Kidney (tissue), 14 donors: ENCODE measurements around the gene PARK7. TPM values are rescaled to one million over a fixed set of nuclear protein-coding genes. Genes with fewer than 3 reads are reported as not detected.

Source experiments
- DNase-seq, 5 donors: peaks; one replicate each; pipeline ENCODE4 v3.0.0-alpha.2; 2013 to 2020
- FAIRE-seq: peaks from 2 replicates; lab custom pipeline; 2012; peaks lifted over from hg19 to GRCh38; lab: Jason Lieb, UNC
- H3K27ac ChIP-seq, 2 donors: one replicate each; pipeline ENCODE4 v1.7.0; 2013; ENCODE audit warnings: low read depth in 2 of 2, low read length in 2 of 2, inconsistent platforms in 1 of 2
- H3K27me3 ChIP-seq: one replicate; pipeline ENCODE4 v1.7.1; 2013; ENCODE audit warnings: low read length, inconsistent platforms; ENCODE audit not compliant: control insufficient read depth, insufficient read depth
- H3K36me3 ChIP-seq, 3 donors: one replicate each; pipeline versions ENCODE4 v1.7.0 to v1.7.1; 2013; ENCODE audit warnings: low read length in 3 of 3, control low read depth in 1 of 3, inconsistent platforms in 1 of 3; ENCODE audit not compliant: insufficient read depth in 3 of 3, control insufficient read depth in 2 of 3
- H3K4me1 ChIP-seq, 3 donors: one replicate each; pipeline versions ENCODE4 v1.7.0 to v1.7.1; 2013; ENCODE audit warnings: low read length in 3 of 3, inconsistent platforms in 1 of 3, low read depth in 1 of 3; ENCODE audit not compliant: control insufficient read depth in 2 of 3, insufficient read depth in 2 of 3
- H3K4me3 ChIP-seq, 3 donors: one replicate each; pipeline versions ENCODE4 v1.7.0 to v1.8.1; 2013; ENCODE audit warnings: low read length in 3 of 3, control low read depth in 1 of 3, inconsistent platforms in 1 of 3
- H3K9ac ChIP-seq, 3 donors: one replicate each; pipeline versions ENCODE4 v1.7.0 to v1.7.1; 2013; ENCODE audit warnings: low read length in 3 of 3, control low read depth in 1 of 3, inconsistent platforms in 1 of 3
- H3K9me3 ChIP-seq, 3 donors: one replicate each; pipeline versions ENCODE4 v1.7.0 to v1.7.1; 2013; ENCODE audit warnings: low read length in 3 of 3, control low read depth in 1 of 3, inconsistent platforms in 1 of 3; ENCODE audit not compliant: control insufficient read depth in 2 of 3, insufficient read depth in 1 of 3
- intact Hi-C: fragments of 100-400 bp; cut with DNase I; formaldehyde crosslinking; loops from one replicate; pipeline ENCODE4 v1.11.1; 2022
- polyA plus RNA-seq: library from polyadenylated mRNA; stranded (reverse); fragments of 350-450 nt; fragmentation: Illumina TruSeq; extraction: RNeasy Lipid Tissue Mini Kit (QIAGEN cat#74804); gene quantifications from one replicate; pipeline ENCODE4 v1.2.3, GENCODE V29; 2014; ENCODE audit warnings: low read depth, low replicate concordance; ENCODE audit not compliant: insufficient read depth
- total RNA-seq: library from RNA; stranded (reverse); fragmentation: NEBNext Ultra II Directional; extraction: Animal tissue kit (Norgen Biotek cat#: 25700); gene quantifications from one replicate; pipeline ENCODE4 v1.2.1, GENCODE V29; 2021
- TF ChIP-seq, protein P1 (sequence below): IDR thresholded peaks from 3 replicates; pipeline ENCODE4 v1.5.1; 2012; ENCODE audit warnings: mild to moderate bottlenecking, moderate library complexity, borderline replicate concordance; ENCODE audit not compliant: insufficient read depth; ENCODE audit errors: extremely low read depth
- donor health status: control.
- donor health status: control.
- donor health status: control.
- donor health status: control.
- donor health status: control.
- donor health status: DM: yes; HTN: yes; CAD: no.
- donor health status: Normal renal cell carcinoma (clear cell type).

PARK7 gene
- total and polyA plus RNA-seq, 2 donors from 2014 or later = 239 to 481 TPM

DNA sequence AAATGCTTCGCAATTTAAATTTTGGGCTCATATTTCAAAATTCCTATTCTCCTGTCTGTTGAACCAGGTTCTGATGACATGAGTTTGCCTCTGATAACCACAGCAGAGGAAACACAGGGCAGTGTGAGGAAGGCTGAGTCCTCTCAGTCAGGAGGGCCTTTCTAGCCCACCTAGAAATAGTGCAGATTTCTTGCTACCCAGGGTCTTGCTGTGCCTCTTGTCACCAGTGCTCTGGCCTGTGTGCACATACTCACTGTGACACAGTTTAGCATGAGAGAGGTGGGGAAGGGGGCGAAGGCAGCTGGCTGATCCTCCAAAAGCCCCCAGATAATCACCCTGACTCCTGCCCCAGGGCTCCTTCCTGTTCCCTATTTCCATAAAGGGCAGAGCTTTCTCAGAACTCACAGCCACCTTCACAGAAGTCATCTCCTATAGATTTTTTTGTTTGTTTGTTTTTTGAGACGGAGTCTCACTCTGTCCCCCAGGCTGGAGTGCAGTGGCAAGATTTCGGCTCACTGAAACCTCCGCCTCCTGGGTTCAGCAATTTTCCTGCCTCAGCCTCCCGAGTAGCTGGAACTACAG, 40.9 kb downstream of the PARK7 start:
- Histone ChIP-seq H3K27ac (no peak overlapping the region), H3K36me3 (no peaks in the 10 kb centered on the region), H3K4me3 (no peak overlapping the region), H3K9ac (no peak overlapping the region), H3K9me3 (no peaks in the 10 kb centered on the region), H3K27me3 (no peaks in the 10 kb centered on the region), H3K4me1 (peaks cover 0 to 12% (median 4%) of the 10 kb centered on the region in 3 donors)
- no peak for FAIRE-seq
- intact Hi-C loops = no loop called here
- TF ChIP-seq, protein P1, sequence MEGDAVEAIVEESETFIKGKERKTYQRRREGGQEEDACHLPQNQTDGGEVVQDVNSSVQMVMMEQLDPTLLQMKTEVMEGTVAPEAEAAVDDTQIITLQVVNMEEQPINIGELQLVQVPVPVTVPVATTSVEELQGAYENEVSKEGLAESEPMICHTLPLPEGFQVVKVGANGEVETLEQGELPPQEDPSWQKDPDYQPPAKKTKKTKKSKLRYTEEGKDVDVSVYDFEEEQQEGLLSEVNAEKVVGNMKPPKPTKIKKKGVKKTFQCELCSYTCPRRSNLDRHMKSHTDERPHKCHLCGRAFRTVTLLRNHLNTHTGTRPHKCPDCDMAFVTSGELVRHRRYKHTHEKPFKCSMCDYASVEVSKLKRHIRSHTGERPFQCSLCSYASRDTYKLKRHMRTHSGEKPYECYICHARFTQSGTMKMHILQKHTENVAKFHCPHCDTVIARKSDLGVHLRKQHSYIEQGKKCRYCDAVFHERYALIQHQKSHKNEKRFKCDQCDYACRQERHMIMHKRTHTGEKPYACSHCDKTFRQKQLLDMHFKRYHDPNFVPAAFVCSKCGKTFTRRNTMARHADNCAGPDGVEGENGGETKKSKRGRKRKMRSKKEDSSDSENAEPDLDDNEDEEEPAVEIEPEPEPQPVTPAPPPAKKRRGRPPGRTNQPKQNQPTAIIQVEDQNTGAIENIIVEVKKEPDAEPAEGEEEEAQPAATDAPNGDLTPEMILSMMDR = no peak
- DNase-seq = no peak

DNA sequence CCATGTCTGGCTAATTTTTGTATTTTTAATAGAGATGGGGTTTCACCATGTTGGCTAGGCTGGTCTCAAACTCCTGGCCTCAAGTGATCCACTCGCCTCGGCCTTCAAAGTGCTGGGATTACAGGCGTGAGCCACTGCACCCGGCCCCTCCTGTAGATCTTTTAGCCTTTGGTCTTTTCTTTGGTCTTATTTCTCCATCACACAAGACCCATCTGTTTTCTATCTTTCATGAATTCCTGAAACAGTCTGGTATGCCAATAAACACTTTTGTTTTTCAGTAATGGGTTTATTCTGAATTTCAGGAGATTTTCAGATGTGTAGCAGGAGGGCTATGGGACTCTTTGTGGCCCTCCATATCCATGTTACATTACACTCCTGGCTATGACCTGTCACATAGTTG, 41.4 kb downstream of the PARK7 start:
- H3K27me3 ChIP-seq = no peaks in the 10 kb centered on the region
- no peak overlapping the region for H3K4me3 ChIP-seq
- intact Hi-C loops = no loop called here
- FAIRE-seq = no peak
- no peaks in the 10 kb centered on the region for H3K9me3 ChIP-seq
- H3K9ac ChIP-seq = no peak overlapping the region
- TF ChIP-seq, protein P1 = no peak
- no peak for DNase-seq
- H3K4me1 ChIP-seq = peaks cover 0 to 12% (median 4%) of the 10 kb centered on the region in 3 donors
- H3K36me3 ChIP-seq = no peaks in the 10 kb centered on the region
- no peak overlapping the region for H3K27ac ChIP-seq

DNA sequence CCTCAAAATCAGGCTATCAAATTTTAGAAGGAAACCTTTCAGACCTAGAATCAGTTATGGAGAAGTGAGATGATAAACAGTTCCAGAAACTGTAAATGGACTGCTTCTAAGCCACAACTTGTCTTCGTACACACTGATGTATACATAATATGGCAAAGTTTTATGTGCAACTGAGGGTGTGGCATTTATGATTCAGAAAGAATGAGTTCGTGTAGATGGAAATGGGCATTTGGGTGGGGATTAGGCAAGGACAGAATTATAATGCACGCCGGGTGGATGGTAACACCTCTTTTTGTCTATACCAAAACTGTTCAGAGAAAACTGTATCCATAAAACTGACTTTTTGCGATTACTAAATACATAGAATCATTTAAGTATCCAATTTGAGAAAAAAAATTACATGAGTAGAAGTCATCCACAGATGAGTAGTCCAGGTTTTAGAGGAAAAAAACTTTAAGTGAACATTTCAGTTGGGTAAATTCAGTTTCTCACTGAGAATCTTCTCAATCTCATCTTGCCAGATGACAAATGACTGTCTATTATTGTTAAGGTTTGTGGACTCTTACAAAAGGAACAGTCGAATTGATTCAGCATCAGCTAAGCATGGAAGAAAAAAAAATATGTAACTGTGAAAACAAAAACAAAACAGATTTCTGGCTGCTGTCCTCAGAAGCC, 42.1 kb downstream of the PARK7 start:
- TF ChIP-seq, protein P1 = no peak
- peaks cover 0 to 12% (median 4%) of the 10 kb centered on the region in 3 donors for H3K4me1 ChIP-seq
- H3K27me3 ChIP-seq = no peaks in the 10 kb centered on the region
- H3K36me3 ChIP-seq = no peaks in the 10 kb centered on the region
- no peak overlapping the region for H3K9ac ChIP-seq
- H3K4me3 ChIP-seq = no peak overlapping the region
- no peaks in the 10 kb centered on the region for H3K9me3 ChIP-seq
- H3K27ac ChIP-seq = no peak overlapping the region
- FAIRE-seq = no peak
- DNase-seq = no peak
- intact Hi-C loops = no loop called here
